ENCODE data around the gene KRTAP26-1.

Gene KRTAP26-1, protein sequence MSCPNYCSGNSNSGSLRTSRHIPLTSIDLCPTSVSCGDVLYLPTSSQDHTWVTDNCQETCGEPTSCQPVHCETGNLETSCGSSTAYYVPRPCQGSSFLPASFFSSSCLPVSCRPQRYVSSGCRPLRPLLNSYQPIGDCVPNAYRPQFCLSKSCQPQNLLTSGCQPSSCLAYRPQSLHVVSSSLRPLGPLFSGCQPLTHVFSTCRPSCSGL

GRCh38 chr21:30320215-30320614 is at the start of gene KRTAP26-1:
KRTAP26-1 (minus strand) TSS chr21:30320315; CDS start chr21:30320035, 280 bp downstream.
- no peak for ATAC-seq
- no peak for TF ChIP-seq ZFP3 (CRISPR knock-in tag; IDR thresholded peaks at IDR 0.05)

GRCh38 chr21:30355906-30356305 is 35.8 kb upstream of the KRTAP26-1 start:
- TF ChIP-seq CSDC2 (CRISPR knock-in tag; IDR thresholded peaks at IDR 0.05) (no peak), ZNF8 (CRISPR knock-in tag; IDR thresholded peaks at IDR 0.05) (no peak), ZNF70 (CRISPR knock-in tag; IDR thresholded peaks at IDR 0.05) (no peak)
- no peak for ATAC-seq

DNA sequence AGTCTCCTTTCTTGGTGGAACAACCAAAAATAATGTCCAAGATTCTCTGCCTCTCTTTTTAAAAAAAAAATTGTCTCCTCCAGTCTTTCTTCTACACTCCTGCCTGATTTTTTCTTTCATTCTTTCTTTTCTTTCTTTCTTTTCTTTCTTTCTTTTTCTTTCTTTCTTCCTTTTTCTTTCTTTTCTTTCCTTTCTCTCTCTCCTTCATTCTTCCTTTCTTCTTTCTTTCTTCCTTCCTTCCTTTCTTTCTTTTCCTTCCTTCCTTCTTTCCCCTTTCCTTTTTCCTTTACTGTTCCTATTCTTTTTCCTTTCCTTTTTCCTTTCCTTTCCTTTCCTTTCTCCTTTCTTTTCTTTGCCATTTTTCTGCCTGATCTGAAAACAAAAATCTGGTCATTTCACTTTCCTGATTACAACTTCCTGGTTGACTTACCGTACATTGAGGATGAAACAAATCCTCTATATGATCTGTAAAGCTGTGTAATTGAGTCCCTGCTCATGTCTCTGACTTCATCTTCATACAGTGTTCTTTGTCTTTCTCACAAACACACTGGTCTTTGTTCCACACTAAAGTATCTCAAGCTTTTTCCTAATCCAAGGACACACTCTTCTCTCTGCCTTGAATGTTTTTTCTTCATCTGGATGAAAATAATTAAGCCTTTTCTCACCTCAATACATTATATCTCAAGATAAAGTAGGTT is 34.3 kb upstream of the KRTAP26-1 start:
- no peak for ATAC-seq
- no peak for TF ChIP-seq CSRNP3 (CRISPR knock-in tag; IDR thresholded peaks at IDR 0.05)
- TF ChIP-seq CSDC2 (CRISPR knock-in tag; IDR thresholded peaks at IDR 0.05) = no peak
- no peak for TF ChIP-seq GLIS3 (CRISPR knock-in tag; IDR thresholded peaks at IDR 0.05)

- no peak for TF ChIP-seq ZNF565 (CRISPR knock-in tag; conservative IDR thresholded peaks at IDR 0.05; ENCODE audit: low read depth)
- no peak for TF ChIP-seq GLIS3 (CRISPR knock-in tag; IDR thresholded peaks at IDR 0.05)
- TF ChIP-seq POU6F1 (CRISPR knock-in tag; IDR thresholded peaks at IDR 0.05; ENCODE audit: borderline replicate concordance, low read depth) = no peak
- no peak for TF ChIP-seq SNAI2 (CRISPR knock-in tag; IDR thresholded peaks at IDR 0.05)
- TF ChIP-seq ESRRG (CRISPR knock-in tag; IDR thresholded peaks at IDR 0.05) = no peak
- TF ChIP-seq RARB (CRISPR knock-in tag; IDR thresholded peaks at IDR 0.05) = no peak
- TF ChIP-seq TOX (CRISPR knock-in tag; IDR thresholded peaks at IDR 0.05; ENCODE audit: borderline replicate concordance) = no peak
- TF ChIP-seq, protein P1, sequence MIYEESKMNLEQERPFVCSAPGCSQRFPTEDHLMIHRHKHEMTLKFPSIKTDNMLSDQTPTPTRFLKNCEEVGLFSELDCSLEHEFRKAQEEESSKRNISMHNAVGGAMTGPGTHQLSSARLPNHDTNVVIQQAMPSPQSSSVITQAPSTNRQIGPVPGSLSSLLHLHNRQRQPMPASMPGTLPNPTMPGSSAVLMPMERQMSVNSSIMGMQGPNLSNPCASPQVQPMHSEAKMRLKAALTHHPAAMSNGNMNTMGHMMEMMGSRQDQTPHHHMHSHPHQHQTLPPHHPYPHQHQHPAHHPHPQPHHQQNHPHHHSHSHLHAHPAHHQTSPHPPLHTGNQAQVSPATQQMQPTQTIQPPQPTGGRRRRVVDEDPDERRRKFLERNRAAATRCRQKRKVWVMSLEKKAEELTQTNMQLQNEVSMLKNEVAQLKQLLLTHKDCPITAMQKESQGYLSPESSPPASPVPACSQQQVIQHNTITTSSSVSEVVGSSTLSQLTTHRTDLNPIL (CRISPR knock-in tag; IDR thresholded peaks at IDR 0.05; ENCODE audit: low read depth) = no peak
- TF ChIP-seq ZFP3 (CRISPR knock-in tag; IDR thresholded peaks at IDR 0.05) = no peak
- no peak for TF ChIP-seq CSDC2 (CRISPR knock-in tag; IDR thresholded peaks at IDR 0.05)
- TF ChIP-seq, protein P2, sequence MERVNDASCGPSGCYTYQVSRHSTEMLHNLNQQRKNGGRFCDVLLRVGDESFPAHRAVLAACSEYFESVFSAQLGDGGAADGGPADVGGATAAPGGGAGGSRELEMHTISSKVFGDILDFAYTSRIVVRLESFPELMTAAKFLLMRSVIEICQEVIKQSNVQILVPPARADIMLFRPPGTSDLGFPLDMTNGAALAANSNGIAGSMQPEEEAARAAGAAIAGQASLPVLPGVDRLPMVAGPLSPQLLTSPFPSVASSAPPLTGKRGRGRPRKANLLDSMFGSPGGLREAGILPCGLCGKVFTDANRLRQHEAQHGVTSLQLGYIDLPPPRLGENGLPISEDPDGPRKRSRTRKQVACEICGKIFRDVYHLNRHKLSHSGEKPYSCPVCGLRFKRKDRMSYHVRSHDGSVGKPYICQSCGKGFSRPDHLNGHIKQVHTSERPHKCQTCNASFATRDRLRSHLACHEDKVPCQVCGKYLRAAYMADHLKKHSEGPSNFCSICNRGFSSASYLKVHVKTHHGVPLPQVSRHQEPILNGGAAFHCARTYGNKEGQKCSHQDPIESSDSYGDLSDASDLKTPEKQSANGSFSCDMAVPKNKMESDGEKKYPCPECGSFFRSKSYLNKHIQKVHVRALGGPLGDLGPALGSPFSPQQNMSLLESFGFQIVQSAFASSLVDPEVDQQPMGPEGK (CRISPR knock-in tag; IDR thresholded peaks at IDR 0.05; ENCODE audit: borderline replicate concordance) = no peak
- TF ChIP-seq BACH2 (CRISPR knock-in tag; IDR thresholded peaks at IDR 0.05; ENCODE audit: borderline replicate concordance) = no peak
- TF ChIP-seq OSR1 (CRISPR knock-in tag; IDR thresholded peaks at IDR 0.05) = no peak
- no peak for TF ChIP-seq ISL1 (CRISPR knock-in tag; IDR thresholded peaks at IDR 0.05)
- no peak for TF ChIP-seq ZNF70 (CRISPR knock-in tag; IDR thresholded peaks at IDR 0.05)
- TF ChIP-seq ZC3H10 (CRISPR knock-in tag; IDR thresholded peaks at IDR 0.05) = no peak
- no peak for TF ChIP-seq PPARA (CRISPR knock-in tag; IDR thresholded peaks at IDR 0.05; ENCODE audit: borderline replicate concordance)
- no peak for TF ChIP-seq CSRNP3 (CRISPR knock-in tag; IDR thresholded peaks at IDR 0.05)
- no peak for TF ChIP-seq ARNTL (CRISPR knock-in tag; IDR thresholded peaks at IDR 0.05; ENCODE audit: borderline replicate concordance, low read depth)
- ATAC-seq = no peak
Measured at GRCh38 chr21:30351534-30351933, 31.4 kb upstream of the KRTAP26-1 start.
